HG03460 (cell line): ENCODE results near the gene CHN1.
A peak's percentile ranks its signal among the peaks of the same experiment; 100 is the strongest.

Experiments
- ATAC-seq: cut with Tn5 transposase; IDR thresholded peaks from one replicate; pipeline ENCODE4 v1.9.1; 2021; ENCODE audit not compliant: unreplicated experiment

Gene CHN1

GRCh38 chr2:174771631-174772471, 233.3 kb downstream of the CHN1 start:
- peak; percentile 73 for ATAC-seq

GRCh38 chr2:174771136-174771535, 234.0 kb downstream of the CHN1 start:
- ATAC-seq = no peak

- no peak for ATAC-seq
Observed at GRCh38 chr2:174768557-174768956, 236.6 kb downstream of the CHN1 start.

DNA sequence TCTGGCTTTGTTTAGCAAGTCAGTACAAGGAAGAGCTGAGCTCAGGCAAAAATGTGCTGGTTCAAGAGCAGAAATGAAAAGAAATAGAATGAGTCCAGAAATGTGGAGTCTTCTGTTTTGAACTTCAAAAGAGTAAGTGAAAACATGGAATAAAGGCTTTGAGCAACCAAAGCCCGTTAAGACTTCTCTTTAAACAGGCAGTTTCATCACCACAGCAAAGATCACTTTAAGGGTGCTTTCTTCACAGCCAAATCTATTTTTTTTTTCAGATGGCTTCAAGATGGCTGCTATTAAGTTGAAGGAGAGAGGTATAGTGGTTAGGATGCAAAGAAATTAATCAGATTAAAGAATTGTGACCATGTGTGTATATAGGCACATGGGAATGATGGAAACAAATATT, 238.9 kb downstream of the CHN1 start:
- no peak for ATAC-seq

GRCh38 chr2:174765576-174765975, 239.6 kb downstream of the CHN1 start:
- ATAC-seq = no peak

DNA sequence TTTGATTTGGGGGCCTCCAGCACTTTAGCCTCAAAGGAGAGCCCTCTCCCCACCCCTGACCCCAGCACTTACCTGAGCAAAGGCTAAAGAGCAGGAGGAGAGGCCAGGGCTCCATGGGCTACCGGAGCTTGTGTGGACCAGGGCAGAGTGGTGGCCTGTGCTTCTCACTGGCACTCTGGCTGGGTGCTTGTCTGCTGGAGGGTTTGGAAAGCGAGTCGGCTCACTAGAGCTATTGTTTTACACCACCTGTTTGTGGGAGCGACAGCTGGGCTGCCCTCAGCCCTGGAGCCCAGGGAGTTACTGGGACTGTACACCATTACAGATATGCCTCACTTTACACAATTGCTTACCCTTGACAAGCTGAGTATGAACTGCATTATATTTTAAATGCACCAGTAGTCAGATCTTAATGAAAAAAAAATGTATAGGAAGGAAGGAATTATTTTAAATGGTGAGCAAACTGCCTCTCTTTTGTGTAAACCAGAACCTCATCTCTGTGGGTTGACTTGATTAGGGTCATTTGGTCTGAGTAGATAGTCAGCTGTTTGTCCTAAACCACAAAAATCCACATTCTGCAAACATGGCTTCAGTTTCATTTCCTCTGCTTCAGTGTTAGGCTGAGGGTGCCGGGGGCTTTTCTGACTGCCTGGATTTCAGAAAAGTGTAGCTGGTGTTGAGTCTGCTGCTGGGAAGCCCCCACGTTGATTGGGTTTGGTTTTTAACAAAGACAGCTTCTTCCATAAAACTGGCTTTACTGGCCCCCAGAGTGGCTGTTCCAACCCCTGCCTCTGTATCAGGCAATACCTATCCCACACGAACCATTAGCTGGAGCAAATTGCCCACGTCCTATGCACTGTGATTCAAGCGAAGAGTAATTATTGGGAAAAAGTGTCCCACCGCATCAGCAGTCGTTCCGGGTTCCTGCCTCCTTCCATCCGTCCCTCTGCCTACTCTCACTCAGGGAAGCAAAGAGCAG, 240.6 kb downstream of the CHN1 start, which contains the start of gene CHRNA1:
Gene CHRNA1, minus strand, starts transcription at position 193 of the 976 bp plus-strand sequence. Its CDS starts 78 bp downstream, at position 115.
- ATAC-seq = no peak

- no peak for ATAC-seq
Observed at GRCh38 chr2:174763780-174764179, 241.4 kb downstream of the CHN1 start.

DNA sequence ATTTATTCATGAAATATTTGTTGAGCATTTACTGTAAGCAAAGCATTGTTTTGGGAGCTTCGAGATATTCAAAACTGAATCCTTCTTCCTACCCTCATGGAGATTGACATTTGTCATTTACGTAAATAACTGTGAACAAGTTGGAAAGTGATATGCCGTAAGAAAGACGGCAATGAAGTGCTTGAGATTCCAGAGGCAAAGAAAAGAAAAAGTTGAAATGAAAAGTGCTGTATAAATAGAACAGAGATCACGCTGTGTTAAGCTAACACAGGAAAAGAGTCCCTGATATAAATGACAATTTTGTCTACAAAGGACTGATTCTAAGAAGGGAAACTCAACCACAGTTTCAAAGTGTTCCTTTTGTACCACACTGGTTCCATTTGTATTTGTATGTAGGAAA, 242.7 kb downstream of the CHN1 start:
- ATAC-seq = no peak

DNA sequence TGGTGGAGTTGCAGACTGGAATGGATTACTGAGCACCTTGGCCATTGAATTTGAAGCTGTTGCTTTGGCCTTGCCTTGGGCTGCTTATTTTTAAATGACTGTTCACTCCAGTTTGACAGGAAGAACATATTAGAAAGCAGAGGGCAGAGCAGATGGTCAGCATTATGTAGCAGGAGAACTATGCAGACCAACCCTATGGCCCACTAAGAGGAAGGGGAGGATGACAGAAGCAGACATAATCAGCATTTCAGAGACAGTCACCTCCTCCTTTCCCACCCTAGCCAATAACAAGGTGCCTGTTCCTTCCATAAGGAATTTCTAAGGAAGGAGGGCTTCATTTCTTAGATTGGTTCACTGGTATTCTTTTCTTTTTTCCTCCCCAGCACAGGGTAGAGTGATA, 243.3 kb downstream of the CHN1 start:
- ATAC-seq = no peak

- ATAC-seq = no peak
Observed at GRCh38 chr2:174760845-174761473, 244.2 kb downstream of the CHN1 start.

DNA sequence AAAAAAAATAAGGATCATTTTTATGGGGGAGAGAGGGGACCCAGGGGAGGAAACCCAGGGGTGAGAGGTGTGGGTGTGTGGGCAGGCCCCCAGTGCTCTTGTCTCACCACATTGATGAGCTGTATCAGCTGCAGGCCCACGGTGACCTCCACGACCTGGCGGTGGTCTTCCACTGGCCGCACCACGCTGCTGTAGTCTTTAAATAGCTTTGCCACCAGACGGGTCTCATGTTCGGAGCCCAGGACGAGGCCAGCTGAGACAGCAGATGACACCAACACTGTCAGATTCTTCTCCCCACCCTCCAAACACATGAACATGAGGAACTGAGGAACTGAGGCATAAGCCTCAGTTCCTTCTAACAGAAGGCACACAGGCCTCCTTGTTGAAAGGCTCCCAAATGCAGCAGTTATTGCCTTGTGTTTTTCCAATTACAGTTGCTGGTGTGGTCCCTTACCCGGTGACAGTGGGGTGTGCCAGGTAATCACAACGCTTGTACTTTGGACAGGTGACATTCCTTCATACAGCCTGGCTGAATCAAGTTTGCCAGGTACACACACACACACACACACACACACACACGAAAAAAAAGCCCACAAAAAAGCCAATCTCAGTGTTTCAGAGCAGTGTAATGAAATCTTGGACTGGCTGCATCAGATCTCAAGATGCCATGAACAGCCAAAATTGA, 245.7 kb downstream of the CHN1 start:
- no peak for ATAC-seq

GRCh38 chr2:174756743-174757142, 248.4 kb downstream of the CHN1 start:
- ATAC-seq = no peak

DNA sequence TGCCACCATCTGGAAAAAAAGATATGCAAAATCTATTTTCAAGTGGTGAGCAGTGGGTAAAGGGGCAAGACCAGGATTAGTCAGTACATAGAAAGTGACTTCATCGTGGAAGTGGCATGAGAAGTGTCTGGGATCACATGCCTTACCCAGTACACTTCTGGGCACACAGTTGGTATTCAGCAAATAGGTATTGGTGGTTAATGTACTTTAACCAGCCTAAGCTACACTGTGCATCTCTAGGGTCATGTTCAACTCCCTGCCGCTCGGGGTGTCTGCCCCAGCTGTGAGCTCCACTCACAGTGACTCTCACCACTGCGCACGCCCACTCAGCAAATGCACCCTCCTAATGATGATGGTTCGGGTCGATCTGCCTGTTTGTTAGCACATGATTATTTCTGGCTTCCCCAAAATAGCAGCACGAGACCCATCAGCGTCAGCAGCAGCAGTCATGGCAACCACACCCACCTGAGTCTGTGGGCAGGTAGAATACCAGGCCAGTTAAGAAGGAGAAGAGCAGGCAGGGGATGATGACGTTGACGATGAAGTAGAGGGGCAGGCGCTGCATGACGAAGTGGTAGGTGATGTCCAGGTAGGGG, 252.0 kb downstream of the CHN1 start:
- ATAC-seq = peak; percentile 33

DNA sequence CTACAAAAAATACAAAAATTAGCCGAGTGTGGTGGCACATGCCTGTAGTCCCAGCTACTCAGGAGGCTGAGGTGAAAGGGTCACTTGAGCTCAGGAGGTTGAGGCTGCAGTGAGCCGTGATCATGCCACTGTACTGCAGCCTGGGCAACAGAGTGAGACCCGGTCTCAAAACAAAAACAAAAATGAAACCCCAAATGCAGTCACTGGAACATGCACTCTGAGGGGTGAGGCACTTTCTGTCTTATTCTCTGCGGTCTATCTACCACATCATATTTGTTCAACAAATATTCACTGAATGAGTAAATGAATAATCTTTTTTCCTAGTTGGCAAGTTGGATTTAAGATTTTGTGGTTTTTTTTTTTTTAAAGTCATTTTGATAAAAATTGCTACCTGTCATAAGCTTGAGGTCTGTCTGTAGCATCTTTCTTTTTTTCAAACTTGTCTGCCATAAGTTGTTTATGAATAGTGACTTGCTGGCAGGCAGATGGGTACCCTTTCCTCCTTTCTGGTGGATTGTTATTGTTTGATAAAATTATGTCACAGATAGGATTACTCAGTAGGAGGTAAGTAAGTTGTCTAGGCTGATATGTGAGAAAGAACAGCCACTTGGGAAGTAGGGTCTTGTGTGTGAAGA, 252.7 kb downstream of the CHN1 start:
- peak; percentile 80 for ATAC-seq

- peak; percentile 47 for ATAC-seq
Observed at GRCh38 chr2:174750923-174751441, 254.2 kb downstream of the CHN1 start.

DNA sequence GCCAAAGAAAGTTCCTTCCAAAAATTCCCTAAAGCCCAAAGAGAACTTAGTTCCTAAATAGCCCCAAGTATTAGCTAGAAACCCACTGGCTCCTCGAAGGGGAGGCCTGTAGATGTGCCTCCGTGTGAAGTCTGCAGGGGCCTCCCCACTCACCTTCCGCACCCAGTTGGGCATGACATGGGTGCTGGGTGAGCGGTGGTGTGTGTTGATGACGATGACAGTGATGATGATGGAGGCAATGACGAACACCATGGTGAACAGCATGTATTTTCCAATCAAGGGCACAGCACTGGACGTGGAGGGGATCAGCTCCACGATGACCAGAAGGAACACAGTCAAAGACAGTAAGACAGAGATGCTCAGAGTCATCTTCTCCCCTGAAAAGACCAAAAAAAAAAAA, 255.4 kb downstream of the CHN1 start:
- ATAC-seq = no peak

DNA sequence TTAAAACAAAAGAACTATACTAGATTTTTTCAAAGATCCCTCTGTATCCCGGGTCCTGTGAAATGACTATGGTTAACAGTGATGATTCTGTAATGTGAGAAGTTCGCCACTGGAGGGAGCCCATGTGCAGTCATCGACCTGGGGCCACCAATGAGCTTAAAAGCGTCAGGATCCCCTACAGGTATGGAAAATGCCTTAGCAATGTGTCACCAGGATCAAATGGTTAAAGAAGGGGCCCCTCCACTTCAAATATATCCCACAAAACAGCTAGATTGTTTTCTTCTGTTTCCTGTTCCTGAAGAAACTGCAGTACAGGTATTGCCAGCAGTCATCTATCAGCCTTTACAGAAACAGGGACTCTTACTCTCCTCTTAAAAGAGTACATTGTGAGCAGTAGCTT, 256.2 kb downstream of the CHN1 start:
- no peak for ATAC-seq
